ENCODE measurements around the gene ANKRD44. TPM values are rescaled to one million over a fixed set of nuclear protein-coding genes. Genes with fewer than 3 reads are reported as not detected.
"Not testable (repeated sequence)": the region's sequence is repeated elsewhere in the genome, so short reads cannot be mapped to it uniquely, and the experiment has no call there.

Gene ANKRD44
- total RNA-seq, 1 experiment from 2014 or later = 7.1 TPM

DNA sequence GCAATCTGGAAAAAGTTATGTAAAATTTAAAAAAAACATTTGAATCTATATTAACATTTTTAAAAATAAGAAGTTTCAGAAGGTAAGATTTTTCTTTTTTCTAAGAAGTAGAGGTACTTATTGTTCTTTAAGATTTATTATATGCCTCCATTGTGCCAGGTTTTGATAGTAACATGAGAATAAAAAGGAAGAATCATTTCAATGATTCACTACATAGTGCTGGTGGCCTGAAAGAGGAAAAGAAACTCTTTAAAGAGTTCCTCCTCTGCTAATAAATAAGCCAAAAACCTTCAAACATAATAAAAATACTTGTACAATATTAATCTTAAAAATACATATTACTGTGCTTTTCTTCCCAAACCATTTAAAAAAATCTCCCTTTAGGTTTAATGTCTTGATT is 69.0 kb downstream of the ANKRD44 start:
- TF ChIP-seq, protein P1, sequence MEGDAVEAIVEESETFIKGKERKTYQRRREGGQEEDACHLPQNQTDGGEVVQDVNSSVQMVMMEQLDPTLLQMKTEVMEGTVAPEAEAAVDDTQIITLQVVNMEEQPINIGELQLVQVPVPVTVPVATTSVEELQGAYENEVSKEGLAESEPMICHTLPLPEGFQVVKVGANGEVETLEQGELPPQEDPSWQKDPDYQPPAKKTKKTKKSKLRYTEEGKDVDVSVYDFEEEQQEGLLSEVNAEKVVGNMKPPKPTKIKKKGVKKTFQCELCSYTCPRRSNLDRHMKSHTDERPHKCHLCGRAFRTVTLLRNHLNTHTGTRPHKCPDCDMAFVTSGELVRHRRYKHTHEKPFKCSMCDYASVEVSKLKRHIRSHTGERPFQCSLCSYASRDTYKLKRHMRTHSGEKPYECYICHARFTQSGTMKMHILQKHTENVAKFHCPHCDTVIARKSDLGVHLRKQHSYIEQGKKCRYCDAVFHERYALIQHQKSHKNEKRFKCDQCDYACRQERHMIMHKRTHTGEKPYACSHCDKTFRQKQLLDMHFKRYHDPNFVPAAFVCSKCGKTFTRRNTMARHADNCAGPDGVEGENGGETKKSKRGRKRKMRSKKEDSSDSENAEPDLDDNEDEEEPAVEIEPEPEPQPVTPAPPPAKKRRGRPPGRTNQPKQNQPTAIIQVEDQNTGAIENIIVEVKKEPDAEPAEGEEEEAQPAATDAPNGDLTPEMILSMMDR (IDR thresholded peaks at IDR 0.05; ENCODE audit: unreplicated experiment) = no peak
- Mint-ChIP-seq H3K9me3 (ENCODE audit: low read depth, unreplicated experiment) (no peaks in the 10 kb centered on the region), H3K4me3 (ENCODE audit: low read depth, unreplicated experiment) (no peak overlapping the region), H3K4me1 (ENCODE audit: low read depth, unreplicated experiment) (no peaks in the 10 kb centered on the region), H3K36me3 (ENCODE audit: insufficient read depth, unreplicated experiment) (no peaks in the 10 kb centered on the region), H3K27ac (ENCODE audit: unreplicated experiment) (no peak overlapping the region), H3K27me3 (ENCODE audit: unreplicated experiment) (no peaks in the 10 kb centered on the region)
- intact Hi-C loops (cut with micrococcal nuclease; ENCODE audit: unreplicated experiment) = no loop called here
- DNase-seq = no peak
- CTCF ChIA-PET = no interaction called here
- no TSS peak for BruUV-seq (replicated peaks)

DNA sequence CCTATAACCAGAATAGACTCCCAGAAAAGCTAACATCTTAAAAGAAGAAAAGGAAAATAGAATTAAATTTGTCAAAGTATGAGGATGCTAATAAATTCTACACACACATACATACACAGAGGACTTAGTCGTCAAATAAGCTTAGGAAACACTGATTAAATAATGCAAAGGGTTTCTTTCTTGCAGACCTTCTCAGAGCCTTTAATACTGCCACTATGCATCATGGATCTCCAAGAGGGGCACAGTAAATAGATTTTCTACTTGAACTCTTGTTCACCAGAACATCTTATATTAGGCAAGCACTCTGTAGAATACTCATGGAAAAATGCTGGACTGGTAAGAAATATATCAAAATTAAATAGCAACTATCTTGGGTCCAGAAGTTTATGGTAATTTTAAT is 69.4 kb downstream of the ANKRD44 start:
- no TSS peak for BruUV-seq (replicated peaks)
- intact Hi-C loops (cut with micrococcal nuclease; ENCODE audit: unreplicated experiment) = no loop called here
- DNase-seq = no peak
- no peak overlapping the region for H3K27ac Mint-ChIP-seq (ENCODE audit: unreplicated experiment)
- H3K27me3 Mint-ChIP-seq (ENCODE audit: unreplicated experiment) = no peaks in the 10 kb centered on the region
- H3K9me3 Mint-ChIP-seq (ENCODE audit: low read depth, unreplicated experiment) = no peaks in the 10 kb centered on the region
- H3K4me3 Mint-ChIP-seq (ENCODE audit: low read depth, unreplicated experiment) = no peak overlapping the region
- CTCF ChIA-PET = no interaction called here
- H3K4me1 Mint-ChIP-seq (ENCODE audit: low read depth, unreplicated experiment) = no peaks in the 10 kb centered on the region
- TF ChIP-seq, protein P1 (IDR thresholded peaks at IDR 0.05; ENCODE audit: unreplicated experiment) = no peak
- H3K36me3 Mint-ChIP-seq (ENCODE audit: insufficient read depth, unreplicated experiment) = no peaks in the 10 kb centered on the region

DNA sequence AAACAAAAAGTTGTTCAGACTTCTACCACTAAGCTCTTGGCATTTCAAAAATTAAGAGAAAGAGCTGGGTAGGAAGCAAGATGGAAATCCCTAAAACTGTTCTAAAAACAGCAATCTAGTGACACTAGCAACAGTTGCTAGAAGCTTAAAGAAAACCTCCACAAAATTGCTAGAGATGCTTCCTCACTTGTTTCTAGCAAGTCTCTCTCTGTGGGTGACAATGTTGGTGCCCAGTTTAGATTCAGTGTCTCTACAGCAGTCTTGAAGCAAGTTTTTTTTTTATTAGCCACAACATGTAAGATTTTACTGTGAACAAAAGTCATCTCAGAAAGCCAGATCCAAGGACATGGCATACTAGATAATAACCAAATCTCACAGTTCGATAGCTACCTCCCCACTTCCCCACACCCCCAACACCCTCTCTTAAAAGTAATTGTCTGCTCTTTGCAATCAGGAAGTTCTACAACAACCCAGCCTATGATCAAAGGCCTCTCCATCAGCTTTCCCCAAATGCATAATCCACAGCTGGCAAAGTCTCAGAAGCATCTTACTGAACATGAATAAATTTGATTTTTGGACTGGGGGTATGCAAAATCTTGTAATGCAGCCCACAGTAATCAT is 70.0 kb downstream of the ANKRD44 start:
- Mint-ChIP-seq H3K36me3 (ENCODE audit: insufficient read depth, unreplicated experiment) (no peaks in the 10 kb centered on the region), H3K27me3 (ENCODE audit: unreplicated experiment) (no peaks in the 10 kb centered on the region), H3K27ac (ENCODE audit: unreplicated experiment) (no peak overlapping the region), H3K4me1 (ENCODE audit: low read depth, unreplicated experiment) (no peaks in the 10 kb centered on the region), H3K4me3 (ENCODE audit: low read depth, unreplicated experiment) (no peak overlapping the region), H3K9me3 (ENCODE audit: low read depth, unreplicated experiment) (no peaks in the 10 kb centered on the region)
- intact Hi-C loops (cut with micrococcal nuclease; ENCODE audit: unreplicated experiment) = no loop called here
- no peak for DNase-seq
- TF ChIP-seq, protein P1 (IDR thresholded peaks at IDR 0.05; ENCODE audit: unreplicated experiment) = no peak
- no TSS peak for BruUV-seq (replicated peaks)
- CTCF ChIA-PET = interaction anchor here (0.6 kb wide), 1 partner anchor 24 kb away, joined by 6 read pairs; no protein-coding TSS in a partner anchor

DNA sequence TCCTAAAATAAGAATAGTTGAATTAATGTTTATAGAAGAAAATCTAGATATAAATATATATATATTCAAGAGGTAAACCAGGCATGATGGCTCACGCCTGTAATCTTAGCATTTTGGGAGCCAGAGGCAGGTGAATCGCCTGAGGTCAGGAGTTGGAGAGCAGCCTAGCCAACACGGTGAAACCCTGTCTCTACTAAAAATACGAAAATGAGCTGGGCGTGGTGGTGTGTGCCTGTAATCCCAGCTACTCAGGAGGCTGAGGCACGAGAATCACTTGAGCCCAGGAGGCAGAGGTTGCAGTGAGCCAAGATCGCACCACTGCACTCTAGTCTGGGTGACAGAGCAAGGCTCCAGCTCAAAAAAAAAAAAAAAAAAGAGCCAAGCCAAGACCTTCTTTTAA is 70.6 kb downstream of the ANKRD44 start:
- H3K27ac Mint-ChIP-seq (ENCODE audit: unreplicated experiment); H3K36me3 Mint-ChIP-seq (ENCODE audit: insufficient read depth, unreplicated experiment): not testable (repeated sequence)
- CTCF ChIA-PET = interaction anchor here (0.6 kb wide), 1 partner anchor 24 kb away, joined by 6 read pairs; no protein-coding TSS in a partner anchor

DNA sequence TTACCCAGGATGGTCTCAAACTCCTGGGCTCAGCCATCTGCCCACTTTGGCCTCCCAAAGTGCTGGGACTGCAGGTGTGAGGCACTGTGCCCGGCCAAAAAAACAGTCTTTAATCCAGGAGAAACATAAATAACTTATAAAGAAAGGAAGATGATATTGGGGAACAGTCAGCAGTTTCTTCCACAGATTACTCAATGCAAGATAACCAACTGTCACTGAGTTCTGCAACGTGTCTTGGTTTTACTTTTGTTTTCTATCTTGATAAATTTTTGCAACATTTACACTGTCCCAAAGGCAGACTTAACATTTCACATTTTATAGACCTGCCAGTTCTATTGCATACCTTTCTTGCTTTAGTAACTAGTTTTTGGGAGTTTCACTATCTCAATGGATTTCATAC is 71.1 kb downstream of the ANKRD44 start:
- no peak overlapping the region for H3K27ac Mint-ChIP-seq (ENCODE audit: unreplicated experiment)
- H3K4me1 Mint-ChIP-seq (ENCODE audit: low read depth, unreplicated experiment) = no peaks in the 10 kb centered on the region
- TF ChIP-seq, protein P1 (IDR thresholded peaks at IDR 0.05; ENCODE audit: unreplicated experiment) = no peak
- BruUV-seq (replicated peaks) = no TSS peak
- no peaks in the 10 kb centered on the region for H3K27me3 Mint-ChIP-seq (ENCODE audit: unreplicated experiment)
- intact Hi-C loops (cut with micrococcal nuclease; ENCODE audit: unreplicated experiment) = no loop called here
- no peaks in the 10 kb centered on the region for H3K36me3 Mint-ChIP-seq (ENCODE audit: insufficient read depth, unreplicated experiment)
- H3K4me3 Mint-ChIP-seq (ENCODE audit: low read depth, unreplicated experiment) = no peak overlapping the region
- no peaks in the 10 kb centered on the region for H3K9me3 Mint-ChIP-seq (ENCODE audit: low read depth, unreplicated experiment)
- CTCF ChIA-PET = no interaction called here
- no peak for DNase-seq

More for the DNA sequence above, 70.6 kb downstream of the ANKRD44 start:
- H3K4me3 Mint-ChIP-seq (ENCODE audit: low read depth, unreplicated experiment); intact Hi-C loops (cut with micrococcal nuclease; ENCODE audit: unreplicated experiment); DNase-seq; H3K9me3 Mint-ChIP-seq (ENCODE audit: low read depth, unreplicated experiment); H3K27me3 Mint-ChIP-seq (ENCODE audit: unreplicated experiment); BruUV-seq (replicated peaks); H3K4me1 Mint-ChIP-seq (ENCODE audit: low read depth, unreplicated experiment): not testable (repeated sequence)

Data from Calu3 (cell line).